GM10248 (cell line): Measurements from ENCODE around the gene RBM38.

Source experiments
- CTCF ChIA-PET: fragments of 300-600 bp; sonication (Branson Sonifier 250); formaldehyde crosslinking; extraction: SDS; loops from one replicate; lab custom pipeline; 2021; ENCODE audit warnings: antibody characterized with exemption; lab: Yijun Ruan, JAX
- POLR2A ChIA-PET: fragments of 350-650 bp; sonication (Branson Sonifier 250); formaldehyde crosslinking; extraction: SDS; loops from one replicate; lab custom pipeline; 2020; ENCODE audit warnings: antibody characterized with exemption; lab: Yijun Ruan, JAX
- DNase-seq: peaks from one replicate; pipeline ENCODE4 v3.0.0; 2012; ENCODE audit errors: extremely low spot score
- TF ChIP-seq, protein P1 (sequence below): IDR thresholded peaks from 2 replicates; pipeline ENCODE4 v1.5.1; 2012; ENCODE audit warnings: mild to moderate bottlenecking, low read depth; ENCODE audit errors: extremely low read depth, missing control alignments, control extremely low read depth

The RBM38 gene

DNA sequence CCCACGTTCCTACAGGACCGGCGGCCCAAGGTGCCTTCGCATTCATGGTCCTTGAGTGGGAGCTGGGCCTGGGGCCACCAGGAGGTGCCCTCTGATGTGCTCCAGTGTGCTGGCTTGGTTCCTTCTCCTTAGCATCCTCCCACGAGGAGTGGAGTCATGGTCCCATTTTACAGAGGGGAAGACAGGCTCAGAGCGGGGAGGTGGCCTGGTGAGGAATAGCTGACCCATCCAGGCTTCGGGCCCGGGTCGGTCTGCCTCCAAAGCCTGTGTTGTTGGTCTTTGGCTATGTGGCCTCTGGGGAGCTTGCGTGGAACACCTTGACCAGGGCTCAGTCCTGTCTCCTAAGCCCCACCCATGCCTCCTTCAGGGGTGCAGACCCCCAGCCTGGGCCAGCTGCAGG is 22.8 kb downstream of the RBM38 start:
- ChIA-PET POLR2A (interaction anchor here (1.6 kb wide), 1 partner anchor 16 kb away, joined by 6 read pairs; no protein-coding TSS in a partner anchor), CTCF (interaction anchor here (1.4 to 2.4 kb wide), 7 partner anchors 12 to 82 kb away, joined by 3 to 8 read pairs (median 7); no protein-coding TSS in a partner anchor)
- TF ChIP-seq, protein P1, sequence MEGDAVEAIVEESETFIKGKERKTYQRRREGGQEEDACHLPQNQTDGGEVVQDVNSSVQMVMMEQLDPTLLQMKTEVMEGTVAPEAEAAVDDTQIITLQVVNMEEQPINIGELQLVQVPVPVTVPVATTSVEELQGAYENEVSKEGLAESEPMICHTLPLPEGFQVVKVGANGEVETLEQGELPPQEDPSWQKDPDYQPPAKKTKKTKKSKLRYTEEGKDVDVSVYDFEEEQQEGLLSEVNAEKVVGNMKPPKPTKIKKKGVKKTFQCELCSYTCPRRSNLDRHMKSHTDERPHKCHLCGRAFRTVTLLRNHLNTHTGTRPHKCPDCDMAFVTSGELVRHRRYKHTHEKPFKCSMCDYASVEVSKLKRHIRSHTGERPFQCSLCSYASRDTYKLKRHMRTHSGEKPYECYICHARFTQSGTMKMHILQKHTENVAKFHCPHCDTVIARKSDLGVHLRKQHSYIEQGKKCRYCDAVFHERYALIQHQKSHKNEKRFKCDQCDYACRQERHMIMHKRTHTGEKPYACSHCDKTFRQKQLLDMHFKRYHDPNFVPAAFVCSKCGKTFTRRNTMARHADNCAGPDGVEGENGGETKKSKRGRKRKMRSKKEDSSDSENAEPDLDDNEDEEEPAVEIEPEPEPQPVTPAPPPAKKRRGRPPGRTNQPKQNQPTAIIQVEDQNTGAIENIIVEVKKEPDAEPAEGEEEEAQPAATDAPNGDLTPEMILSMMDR = no peak
- DNase-seq = no peak

DNA sequence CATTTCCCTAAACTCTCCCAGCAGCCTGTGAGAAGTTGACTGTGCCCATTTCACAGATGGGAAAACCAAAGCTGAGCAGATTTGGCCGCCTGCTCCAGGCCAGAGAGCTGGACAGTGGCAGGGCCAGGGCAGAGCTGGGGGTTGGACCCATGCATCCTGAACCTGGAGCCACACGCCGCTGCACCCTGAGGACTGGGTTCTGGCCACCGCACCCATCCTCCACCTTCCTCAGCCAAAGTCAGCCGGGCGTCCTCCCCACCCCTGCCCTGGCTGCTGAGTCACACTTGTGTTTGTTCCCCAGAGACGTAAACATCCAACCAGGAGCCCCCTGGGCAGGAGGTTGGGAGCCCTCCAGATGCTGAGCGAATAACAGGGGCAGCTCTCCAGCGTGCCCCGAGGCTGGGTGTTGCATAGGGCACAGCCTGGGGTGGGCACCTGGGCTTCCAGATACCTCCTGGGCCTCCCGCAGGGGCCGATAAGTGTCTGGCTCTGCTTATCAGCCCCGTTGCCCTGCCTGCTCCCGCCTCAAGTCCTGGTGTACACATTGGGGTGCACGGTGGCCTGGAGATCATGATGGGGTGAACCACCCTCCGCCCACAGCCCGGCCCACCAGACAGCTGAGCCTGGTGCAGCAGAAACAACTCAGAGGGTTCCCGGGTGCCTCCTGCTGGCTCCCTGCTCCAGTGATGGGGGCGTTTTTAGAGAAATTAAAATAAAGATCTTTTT is 23.8 kb downstream of the RBM38 start:
- POLR2A ChIA-PET = interaction anchor here (1.6 kb wide), 1 partner anchor 17 kb away, joined by 6 read pairs; no protein-coding TSS in a partner anchor
- TF ChIP-seq, protein P1 = no peak
- CTCF ChIA-PET = interaction anchor here (0.7 to 1.6 kb wide), 2 partner anchors 14 kb away, joined by 3 to 4 read pairs; no protein-coding TSS in a partner anchor
- DNase-seq = no peak

DNA sequence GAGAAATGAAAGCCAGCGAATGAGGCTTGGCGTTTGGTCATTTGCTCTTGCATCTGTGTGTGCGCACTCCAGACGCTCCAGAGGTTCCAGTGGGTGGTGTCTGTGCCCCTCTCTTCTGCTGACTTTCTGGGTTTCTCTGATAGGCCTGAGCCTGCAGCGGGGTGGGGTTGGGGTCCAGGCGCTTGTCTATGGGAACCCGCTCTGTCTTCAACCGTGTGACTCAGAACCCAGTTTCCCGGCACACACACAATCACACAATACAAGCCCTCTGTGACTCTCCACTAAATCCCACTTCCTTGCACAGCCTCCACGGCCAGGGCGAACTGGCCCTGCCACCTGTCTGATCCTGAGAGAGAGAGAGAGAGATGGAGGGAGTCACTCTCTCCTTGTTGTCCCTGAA is 24.6 kb downstream of the RBM38 start:
- POLR2A ChIA-PET = no interaction called here
- CTCF ChIA-PET = interaction anchor here (0.9 to 1.6 kb wide), 2 partner anchors 13 to 80 kb away, joined by 3 to 4 read pairs; no protein-coding TSS in a partner anchor
- no peak for DNase-seq
- TF ChIP-seq, protein P1 = no peak

DNA sequence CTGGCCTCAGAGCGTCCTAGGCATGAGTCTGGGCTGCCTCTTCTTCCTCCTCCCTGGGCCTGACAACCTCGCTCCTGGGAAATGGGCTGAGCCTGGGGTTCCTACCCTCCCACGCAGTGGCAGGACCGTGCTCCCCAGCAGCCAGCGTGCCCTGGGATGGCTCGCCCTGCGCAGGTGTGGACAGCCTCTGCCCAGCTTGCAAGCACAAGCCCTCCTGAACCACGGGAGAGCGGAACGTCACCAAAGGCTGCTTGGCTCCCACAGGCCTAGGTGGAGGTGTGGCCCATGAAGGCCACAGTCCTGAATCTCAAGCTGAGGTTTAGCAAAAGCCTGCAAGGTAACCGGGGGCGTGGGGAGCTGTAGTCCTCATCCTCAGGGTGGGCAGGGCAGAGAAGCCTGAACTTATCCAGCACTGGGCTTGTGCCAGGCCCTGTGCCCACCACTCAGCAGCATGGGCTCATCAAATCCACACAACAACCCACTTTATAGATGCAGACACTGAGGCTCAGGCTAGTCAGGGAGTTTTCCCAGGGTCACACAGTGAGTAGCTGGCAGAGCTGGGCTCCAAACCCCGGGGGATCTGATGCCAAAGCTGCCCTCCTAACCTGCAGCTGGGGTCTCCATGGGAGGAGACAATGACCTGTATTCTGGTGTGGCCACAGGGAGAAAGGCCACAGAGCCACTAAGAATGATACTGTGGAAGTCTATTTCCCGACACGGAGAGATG is 25.3 kb downstream of the RBM38 start:
- POLR2A ChIA-PET = no interaction called here
- DNase-seq = no peak
- TF ChIP-seq, protein P1 = no peak
- CTCF ChIA-PET = interaction anchor here (0.9 to 1.6 kb wide), 2 partner anchors 12 to 79 kb away, joined by 3 to 4 read pairs; no protein-coding TSS in a partner anchor

DNA sequence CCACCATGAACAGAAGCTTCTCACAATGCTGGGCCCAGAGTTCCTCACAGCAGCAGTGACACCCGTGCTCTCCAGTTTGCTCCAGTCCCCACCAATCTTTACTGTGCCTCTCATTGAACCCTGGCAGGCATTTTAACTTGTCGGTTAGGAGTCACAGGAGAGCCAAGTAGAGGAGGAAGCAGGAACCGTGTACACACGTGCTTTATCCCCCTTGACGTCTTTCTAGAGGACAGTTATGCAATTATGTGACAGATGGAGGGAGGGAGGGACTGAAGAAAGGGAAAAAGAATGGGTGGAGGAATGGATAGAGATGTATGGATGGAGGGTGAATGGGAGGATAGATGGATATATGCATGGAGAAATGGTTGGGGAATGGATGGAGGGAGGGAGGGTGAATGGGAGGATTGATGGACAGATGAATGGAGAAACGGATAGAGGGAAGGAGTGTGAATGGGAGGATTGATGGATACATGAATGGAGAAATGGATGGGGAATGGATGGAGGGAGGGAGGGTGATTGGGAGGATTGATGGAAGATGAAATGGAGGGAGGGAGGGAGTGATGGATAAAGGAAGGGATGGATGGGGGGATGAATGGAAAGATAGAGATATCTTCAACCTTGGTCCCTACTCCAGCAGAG is 26.0 kb downstream of the RBM38 start:
- TF ChIP-seq, protein P1 = no peak
- CTCF ChIA-PET = interaction anchor here (0.9 kb wide), 1 partner anchor 16 kb away, joined by 3 read pairs; no protein-coding TSS in a partner anchor
- POLR2A ChIA-PET = no interaction called here
- DNase-seq = no peak
